HCT116 (cell line): ENCODE data around the gene GPD2. TPM values are rescaled to one million over a fixed set of nuclear protein-coding genes. Genes with fewer than 3 reads are reported as not detected.

Experiments used
- ATAC-seq: fragments of 200-7000 bp; cut with Tn5 transposase; 2 replicates; pipeline ENCODE4 v1.9.1; 2020; ENCODE audit warnings: mild to moderate bottlenecking, moderate library complexity
- BruUV-seq: library from RNA; stranded (reverse); fragments of 400-500 nt; replicated peaks from 2 replicates; lab custom pipeline; 2021; lab: Mats Ljungman, UMichigan
- CTCF ChIA-PET: fragments of 300-600 bp; sonication (Branson Sonifier 250); formaldehyde crosslinking; loops from one replicate; lab custom pipeline; 2021; ENCODE audit warnings: antibody characterized with exemption; lab: Charles Lee
- POLR2A ChIA-PET: fragments of 300-600, 350-600 bp; sonication (Branson Sonifier 250); formaldehyde crosslinking; loops from one replicate; lab custom pipeline; 2021; ENCODE audit warnings: antibody characterized with exemption; lab: Charles Lee
- RAD21 ChIA-PET, 2 experiments: fragments of 300-600 bp; sonication (Branson Sonifier 250); formaldehyde crosslinking; loops; one replicate each; lab custom pipeline; 2023; ENCODE audit warnings: low total read pairs in 2 of 2; ENCODE audit not compliant: uncharacterized antibody in 2 of 2, unreplicated experiment in 2 of 2, low non-redundant PET in 1 of 2; lab: Charles Lee
- DNase-seq: peaks from one replicate; pipeline ENCODE4 v3.0.0-alpha.2; 2010; ENCODE audit warnings: low read depth, low spot score
- H2AFZ ChIP-seq: fragments of 200-600 bp; shearing (Covaris generic), sonication (generic); 2 replicates; pipeline ENCODE4 v1.6.1; 2017; ENCODE audit warnings: low read depth, mixed run types, mixed read lengths, antibody characterized with exemption, low read length; ENCODE audit not compliant: poor library complexity, severe bottlenecking
- H3K27ac ChIP-seq: 2 replicates; pipeline ENCODE4 v1.5.1; 2012; ENCODE audit warnings: low read depth, low read length
- H3K27me3 ChIP-seq: fragments of 200-600 bp; sonication (generic); 2 replicates; pipeline ENCODE4 v1.6.1; 2016; ENCODE audit warnings: mixed run types, low read length, mixed read lengths; ENCODE audit not compliant: insufficient read depth
- H3K36me3 ChIP-seq, 2 experiments: fragments of 200-500 bp in 1 of 2; fragments of 200-600 bp in 1 of 2; sonication (Bioruptor generic) in 1 of 2; sonication (generic) in 1 of 2; 2 replicates each; pipeline versions ENCODE4 v1.5.1 to v1.6.1; 2014 to 2016; ENCODE audit warnings: low read length in 2 of 2, inconsistent platforms in 1 of 2, mixed read lengths in 1 of 2, mixed run types in 1 of 2; ENCODE audit not compliant: insufficient read depth in 2 of 2, control insufficient read depth in 1 of 2
- H3K4me1 ChIP-seq, 2 experiments: fragments of 200-600 bp in 1 of 2; sonication (generic) in 1 of 2; 2 replicates each; pipeline versions ENCODE4 v1.5.1 to v1.6.1; 2012 to 2017; ENCODE audit warnings: low read length in 2 of 2, inconsistent platforms in 1 of 2, mild to moderate bottlenecking in 1 of 2, mixed read lengths in 1 of 2, mixed run types in 1 of 2, moderate library complexity in 1 of 2; ENCODE audit not compliant: insufficient read depth in 2 of 2, control insufficient read depth in 1 of 2
- H3K4me2 ChIP-seq: fragments of 200-600 bp; sonication (generic); 2 replicates; pipeline ENCODE4 v1.6.1; 2017; ENCODE audit warnings: mixed run types, low read length, mixed read lengths
- H3K4me3 ChIP-seq, 2 experiments: fragments of 200-600 bp in 1 of 2; sonication (generic) in 1 of 2; replicated peaks in 1 of 2; 2 replicates each; pipeline ENCODE4 v1.5.1; 2011 to 2016; ENCODE audit warnings: low read length in 2 of 2, control low read depth in 1 of 2, low read depth in 1 of 2, mild to moderate bottlenecking in 1 of 2, mixed read lengths in 1 of 2, mixed run types in 1 of 2
- H3K79me2 ChIP-seq: fragments of 200-600 bp; sonication (generic); 2 replicates; pipeline ENCODE4 v1.6.1; 2017; ENCODE audit warnings: mild to moderate bottlenecking, mixed run types, low read length, moderate library complexity, mixed read lengths; ENCODE audit not compliant: insufficient read depth
- H3K9ac ChIP-seq: fragments of 200-600 bp; sonication (generic); 2 replicates; pipeline ENCODE4 v1.6.1; 2016; ENCODE audit warnings: low read length, mixed read lengths
- H3K9me2 ChIP-seq: fragments of 200-600 bp; sonication (generic), shearing (Covaris generic); 2 replicates; pipeline ENCODE4 v1.6.1; 2017; ENCODE audit warnings: mixed run types, mild to moderate bottlenecking, moderate library complexity; ENCODE audit not compliant: insufficient read depth
- H3K9me3 ChIP-seq, 2 experiments: fragments of 200-500 bp in 1 of 2; fragments of 200-600 bp in 1 of 2; sonication (Bioruptor generic) in 1 of 2; sonication (generic) in 1 of 2; 2 replicates each; pipeline ENCODE4 v1.6.1; 2014 to 2017; ENCODE audit warnings: low read length in 2 of 2, mixed read lengths in 2 of 2, inconsistent platforms in 1 of 2, low read depth in 1 of 2, mild to moderate bottlenecking in 1 of 2, mixed run types in 1 of 2, moderate library complexity in 1 of 2; ENCODE audit not compliant: control insufficient read depth in 1 of 2, insufficient read depth in 1 of 2
- H4K20me1 ChIP-seq: fragments of 200-600 bp; sonication (generic), shearing (Covaris generic); 2 replicates; pipeline ENCODE4 v1.6.1; 2017; ENCODE audit warnings: mixed run types, mild to moderate bottlenecking, moderate library complexity; ENCODE audit not compliant: insufficient read depth
- CBX3 ChIP-seq: IDR thresholded peaks from 2 replicates; pipeline ENCODE4 v1.6.1; 2012; ENCODE audit warnings: low read depth
- CEBPB ChIP-seq: IDR thresholded peaks from 2 replicates; pipeline ENCODE4 v1.6.1; 2012; ENCODE audit warnings: low read depth
- CTCF ChIP-seq, 3 experiments: fragments of 200-600 bp in 1 of 3; sonication (generic) in 1 of 3; IDR thresholded peaks in 2 of 3; conservative IDR thresholded peaks in 1 of 3; 2 replicates each; pipeline ENCODE4 v1.5.1; 2012 to 2017; ENCODE audit warnings: low read depth in 2 of 3, low read length in 2 of 3, antibody characterized with exemption in 1 of 3, borderline replicate concordance in 1 of 3, control low read depth in 1 of 3, mild to moderate bottlenecking in 1 of 3, mixed read lengths in 1 of 3, mixed run types in 1 of 3, moderate library complexity in 1 of 3; ENCODE audit not compliant: insufficient read depth in 1 of 3
- EZH2phosphoT487 ChIP-seq: fragments of 200-600 bp; IDR thresholded peaks from 2 replicates; pipeline ENCODE4 v1.6.1; 2018; ENCODE audit warnings: antibody characterized with exemption, borderline replicate concordance
- MAX ChIP-seq: IDR thresholded peaks from 2 replicates; pipeline ENCODE4 v1.6.1; 2012
- RAD21 ChIP-seq: IDR thresholded peaks from 2 replicates; pipeline ENCODE4 v1.6.1; 2012; ENCODE audit warnings: low read depth, mild to moderate bottlenecking
- SP1 ChIP-seq: IDR thresholded peaks from 2 replicates; pipeline ENCODE4 v1.6.1; 2012; ENCODE audit warnings: low read depth
- ZBTB33 ChIP-seq: IDR thresholded peaks from 2 replicates; pipeline ENCODE4 v1.6.1; 2011; ENCODE audit warnings: mild to moderate bottlenecking, low read length, moderate library complexity; ENCODE audit not compliant: insufficient replicate concordance; ENCODE audit errors: extremely low read depth
- ZNF274 ChIP-seq: fragments of 200-500 bp; sonication (Bioruptor generic); IDR thresholded peaks from 2 replicates; pipeline ENCODE4 v1.6.1; 2014; ENCODE audit warnings: mild to moderate bottlenecking, low read depth, low read length, inconsistent platforms
- intact Hi-C: fragments of 100-400 bp; cut with micrococcal nuclease; formaldehyde crosslinking; loops from 2 replicates; pipeline ENCODE4 v1.10.0; 2022
- total RNA-seq: library from RNA; stranded (reverse); gene quantifications from one replicate; pipeline ENCODE4 v1.2.1, GENCODE V29; 2021; ENCODE audit not compliant: unreplicated experiment
- TF ChIP-seq, protein P1 (sequence below): IDR thresholded peaks from 2 replicates; pipeline ENCODE4 v1.6.1; 2012; ENCODE audit warnings: low read depth

Gene GPD2
- total RNA-seq, 1 experiment from 2014 or later: 80.7 TPM

- no peaks in the 10 kb centered on the region for H3K9me3 ChIP-seq
- no peak for TF ChIP-seq CTCF (IDR thresholded peaks at IDR 0.05 in 2 of 3, conservative IDR thresholded peaks at IDR 0.05 in 1 of 3; ENCODE audit: borderline replicate concordance in 1 of 3, insufficient read depth in 1 of 3, low read depth in 2 of 3, low read length in 2 of 3)
- TF ChIP-seq ZNF274: no peak
- TF ChIP-seq SP1: no peak
- no peak for TF ChIP-seq CBX3
- TF ChIP-seq ZBTB33: no peak
- TF ChIP-seq, protein P1, sequence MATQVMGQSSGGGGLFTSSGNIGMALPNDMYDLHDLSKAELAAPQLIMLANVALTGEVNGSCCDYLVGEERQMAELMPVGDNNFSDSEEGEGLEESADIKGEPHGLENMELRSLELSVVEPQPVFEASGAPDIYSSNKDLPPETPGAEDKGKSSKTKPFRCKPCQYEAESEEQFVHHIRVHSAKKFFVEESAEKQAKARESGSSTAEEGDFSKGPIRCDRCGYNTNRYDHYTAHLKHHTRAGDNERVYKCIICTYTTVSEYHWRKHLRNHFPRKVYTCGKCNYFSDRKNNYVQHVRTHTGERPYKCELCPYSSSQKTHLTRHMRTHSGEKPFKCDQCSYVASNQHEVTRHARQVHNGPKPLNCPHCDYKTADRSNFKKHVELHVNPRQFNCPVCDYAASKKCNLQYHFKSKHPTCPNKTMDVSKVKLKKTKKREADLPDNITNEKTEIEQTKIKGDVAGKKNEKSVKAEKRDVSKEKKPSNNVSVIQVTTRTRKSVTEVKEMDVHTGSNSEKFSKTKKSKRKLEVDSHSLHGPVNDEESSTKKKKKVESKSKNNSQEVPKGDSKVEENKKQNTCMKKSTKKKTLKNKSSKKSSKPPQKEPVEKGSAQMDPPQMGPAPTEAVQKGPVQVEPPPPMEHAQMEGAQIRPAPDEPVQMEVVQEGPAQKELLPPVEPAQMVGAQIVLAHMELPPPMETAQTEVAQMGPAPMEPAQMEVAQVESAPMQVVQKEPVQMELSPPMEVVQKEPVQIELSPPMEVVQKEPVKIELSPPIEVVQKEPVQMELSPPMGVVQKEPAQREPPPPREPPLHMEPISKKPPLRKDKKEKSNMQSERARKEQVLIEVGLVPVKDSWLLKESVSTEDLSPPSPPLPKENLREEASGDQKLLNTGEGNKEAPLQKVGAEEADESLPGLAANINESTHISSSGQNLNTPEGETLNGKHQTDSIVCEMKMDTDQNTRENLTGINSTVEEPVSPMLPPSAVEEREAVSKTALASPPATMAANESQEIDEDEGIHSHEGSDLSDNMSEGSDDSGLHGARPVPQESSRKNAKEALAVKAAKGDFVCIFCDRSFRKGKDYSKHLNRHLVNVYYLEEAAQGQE: no peak
- no peak for TF ChIP-seq RAD21
- no peak for TF ChIP-seq EZH2phosphoT487
- no peak for TF ChIP-seq CEBPB
- TF ChIP-seq MAX: no peak
- DNase-seq: no peak
- RAD21 ChIA-PET: no interaction called here
- no peak overlapping the region for H3K27ac ChIP-seq
- H3K36me3 ChIP-seq: no peaks in the 10 kb centered on the region
- no peak overlapping the region for H3K4me2 ChIP-seq
- no peaks in the 10 kb centered on the region for H3K4me1 ChIP-seq
- no peak overlapping the region for H2AFZ ChIP-seq
- no peaks in the 10 kb centered on the region for H3K27me3 ChIP-seq
- no peaks in the 10 kb centered on the region for H4K20me1 ChIP-seq
- CTCF ChIA-PET: no interaction called here
- no peaks in the 10 kb centered on the region for H3K9me2 ChIP-seq
- no peak overlapping the region for H3K4me3 ChIP-seq
- intact Hi-C loops: no loop called here
- no peak overlapping the region for H3K9ac ChIP-seq
- ATAC-seq: no peak
- BruUV-seq: no TSS peak
- POLR2A ChIA-PET: no interaction called here
- no peaks in the 10 kb centered on the region for H3K79me2 ChIP-seq
These were observed 189.4 kb downstream of the GPD2 start for GRCh38 chr2:156625360-156626170.
